Measurements from ENCODE around the gene ARSG. TPM values are rescaled to one million over a fixed set of nuclear protein-coding genes. Genes with fewer than 3 reads are reported as not detected.

ARSG gene
- total RNA-seq, 1 experiment from 2014 or later: 6.1 TPM

DNA sequence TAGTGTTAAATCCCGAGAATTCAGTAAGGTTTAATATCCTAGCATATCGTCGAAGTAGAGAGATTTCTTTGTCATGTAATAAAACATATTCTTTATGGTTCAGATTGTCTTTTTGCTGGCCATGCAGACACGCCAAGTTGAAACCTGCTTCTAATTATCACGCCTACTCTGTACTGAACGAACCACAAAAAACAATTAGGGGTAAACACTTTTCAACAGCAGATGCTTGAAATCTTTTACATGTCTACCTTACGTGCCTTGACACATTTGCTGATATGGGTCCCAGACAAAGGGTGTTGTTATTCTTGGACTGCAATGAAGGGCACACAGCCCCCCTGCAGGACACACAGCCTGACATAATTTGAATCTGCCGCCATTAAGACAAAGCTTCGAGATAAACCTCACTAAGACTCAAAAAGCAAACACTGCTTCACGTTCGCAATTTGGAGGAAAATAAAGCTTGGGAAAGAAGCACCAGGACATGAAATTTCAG is 152.7 kb downstream of the ARSG start:
- CTCF ChIA-PET: interaction anchor here (0.7 kb wide), 1 partner anchor 12 kb away, joined by 3 read pairs; no protein-coding TSS in a partner anchor
- Histone ChIP-seq H3K36me3 (ENCODE audit: control insufficient read depth, insufficient read depth, low read length) (no peaks in the 10 kb centered on the region), H3K27me3 (replicated peaks; ENCODE audit: control insufficient read depth, insufficient read depth, low read length) (no peaks in the 10 kb centered on the region), H3K9me3 (no peaks in the 10 kb centered on the region), H3K4me3 (ENCODE audit: low read depth, low read length) (no peak overlapping the region), H3K4me1 (peaks cover 14% of the 10 kb centered on the region)
- Mint-ChIP-seq H3K4me1 (ENCODE audit: low read depth, unreplicated experiment) (peaks cover 16% of the 10 kb centered on the region), H3K27me3 (ENCODE audit: insufficient read depth, unreplicated experiment) (no peaks in the 10 kb centered on the region), H3K9me3 (ENCODE audit: unreplicated experiment) (no peaks in the 10 kb centered on the region), H3K4me3 (ENCODE audit: unreplicated experiment) (no peak overlapping the region), H3K27ac (ENCODE audit: unreplicated experiment) (no peak overlapping the region), H3K36me3 (ENCODE audit: insufficient read depth, unreplicated experiment) (peaks cover 5% of the 10 kb centered on the region)
- no peak for DNase-seq
- TF ChIP-seq, protein P1, sequence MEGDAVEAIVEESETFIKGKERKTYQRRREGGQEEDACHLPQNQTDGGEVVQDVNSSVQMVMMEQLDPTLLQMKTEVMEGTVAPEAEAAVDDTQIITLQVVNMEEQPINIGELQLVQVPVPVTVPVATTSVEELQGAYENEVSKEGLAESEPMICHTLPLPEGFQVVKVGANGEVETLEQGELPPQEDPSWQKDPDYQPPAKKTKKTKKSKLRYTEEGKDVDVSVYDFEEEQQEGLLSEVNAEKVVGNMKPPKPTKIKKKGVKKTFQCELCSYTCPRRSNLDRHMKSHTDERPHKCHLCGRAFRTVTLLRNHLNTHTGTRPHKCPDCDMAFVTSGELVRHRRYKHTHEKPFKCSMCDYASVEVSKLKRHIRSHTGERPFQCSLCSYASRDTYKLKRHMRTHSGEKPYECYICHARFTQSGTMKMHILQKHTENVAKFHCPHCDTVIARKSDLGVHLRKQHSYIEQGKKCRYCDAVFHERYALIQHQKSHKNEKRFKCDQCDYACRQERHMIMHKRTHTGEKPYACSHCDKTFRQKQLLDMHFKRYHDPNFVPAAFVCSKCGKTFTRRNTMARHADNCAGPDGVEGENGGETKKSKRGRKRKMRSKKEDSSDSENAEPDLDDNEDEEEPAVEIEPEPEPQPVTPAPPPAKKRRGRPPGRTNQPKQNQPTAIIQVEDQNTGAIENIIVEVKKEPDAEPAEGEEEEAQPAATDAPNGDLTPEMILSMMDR (IDR thresholded peaks at IDR 0.05; ENCODE audit: insufficient read depth in 1 of 2, low read depth in 1 of 2, low read length in 1 of 2, severe bottlenecking in 1 of 2, unreplicated experiment in 1 of 2): no peak
- POLR2A ChIA-PET: no interaction called here
- intact Hi-C loops (cut with micrococcal nuclease; ENCODE audit: unreplicated experiment): no loop called here
- no TSS peak for BruUV-seq (replicated peaks)

DNA sequence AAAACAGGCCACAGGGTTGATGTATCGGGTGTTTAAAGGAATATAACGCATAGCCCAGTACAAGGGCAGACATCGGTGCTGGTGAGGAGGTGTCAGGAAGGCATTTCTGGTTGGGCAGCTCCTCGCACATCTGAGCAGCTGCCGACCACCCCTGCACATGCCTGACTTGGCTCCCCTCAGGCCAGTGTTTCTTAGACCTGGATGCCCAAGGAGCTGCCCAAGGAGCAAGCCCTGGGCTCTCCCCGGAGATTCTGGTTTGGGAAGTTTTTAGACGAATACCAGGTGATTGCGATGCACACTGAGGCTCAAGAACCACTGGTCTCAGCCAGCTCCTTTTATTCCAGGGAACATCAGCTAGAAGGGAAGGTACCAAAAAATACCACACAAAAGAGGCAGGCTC is 154.4 kb downstream of the ARSG start:
- Histone ChIP-seq H3K4me1 (peaks cover 14% of the 10 kb centered on the region), H3K27me3 (replicated peaks; ENCODE audit: control insufficient read depth, insufficient read depth, low read length) (no peaks in the 10 kb centered on the region), H3K4me3 (ENCODE audit: low read depth, low read length) (no peak overlapping the region), H3K36me3 (ENCODE audit: control insufficient read depth, insufficient read depth, low read length) (peaks cover 2% of the 10 kb centered on the region), H3K9me3 (no peaks in the 10 kb centered on the region)
- POLR2A ChIA-PET: interaction anchor here (0.6 kb wide), 1 partner anchor 248 kb away, joined by 4 read pairs; no protein-coding TSS in a partner anchor
- DNase-seq: no peak
- intact Hi-C loops (cut with micrococcal nuclease; ENCODE audit: unreplicated experiment): no loop called here
- TF ChIP-seq, protein P1 (IDR thresholded peaks at IDR 0.05; ENCODE audit: insufficient read depth in 1 of 2, low read depth in 1 of 2, low read length in 1 of 2, severe bottlenecking in 1 of 2, unreplicated experiment in 1 of 2): no peak
- Mint-ChIP-seq H3K9me3 (ENCODE audit: unreplicated experiment) (no peaks in the 10 kb centered on the region), H3K4me1 (ENCODE audit: low read depth, unreplicated experiment) (peaks cover 13% of the 10 kb centered on the region), H3K36me3 (ENCODE audit: insufficient read depth, unreplicated experiment) (peaks cover 14% of the 10 kb centered on the region), H3K4me3 (ENCODE audit: unreplicated experiment) (no peak overlapping the region), H3K27me3 (ENCODE audit: insufficient read depth, unreplicated experiment) (no peaks in the 10 kb centered on the region), H3K27ac (ENCODE audit: unreplicated experiment) (no peak overlapping the region)
- no TSS peak for BruUV-seq (replicated peaks)
- CTCF ChIA-PET: no interaction called here

DNA sequence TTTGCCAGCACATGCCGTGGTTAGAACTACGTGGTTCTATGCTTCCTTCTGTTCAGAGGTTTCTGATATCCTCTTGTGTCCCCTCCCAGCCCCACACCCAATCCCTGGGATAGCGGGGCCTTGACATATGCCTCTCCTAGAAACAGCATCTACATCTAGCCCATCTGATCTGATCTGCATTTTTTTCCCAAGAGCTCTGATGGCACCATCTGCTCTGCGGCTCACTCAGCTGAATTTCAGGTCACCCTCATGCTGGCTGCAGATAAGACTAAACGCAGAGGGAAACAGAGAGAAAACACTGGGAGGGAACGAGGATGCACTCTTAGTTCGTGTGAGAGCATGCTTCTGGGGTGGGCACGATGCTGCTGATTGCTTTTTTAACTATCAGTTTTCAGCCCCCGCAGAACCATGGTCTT is 155.3 kb downstream of the ARSG start:
- Histone ChIP-seq H3K4me3 (ENCODE audit: low read depth, low read length) (no peak overlapping the region), H3K36me3 (ENCODE audit: control insufficient read depth, insufficient read depth, low read length) (peaks cover 2% of the 10 kb centered on the region), H3K27me3 (replicated peaks; ENCODE audit: control insufficient read depth, insufficient read depth, low read length) (no peaks in the 10 kb centered on the region), H3K4me1 (peaks cover 15% of the 10 kb centered on the region), H3K9me3 (no peaks in the 10 kb centered on the region)
- no peak for DNase-seq
- no peaks in the 10 kb centered on the region for H3K9me3 Mint-ChIP-seq (ENCODE audit: unreplicated experiment)
- H3K27me3 Mint-ChIP-seq (ENCODE audit: insufficient read depth, unreplicated experiment): no peaks in the 10 kb centered on the region
- H3K36me3 Mint-ChIP-seq (ENCODE audit: insufficient read depth, unreplicated experiment): peaks cover 14% of the 10 kb centered on the region
- TF ChIP-seq, protein P1 (IDR thresholded peaks at IDR 0.05; ENCODE audit: insufficient read depth in 1 of 2, low read depth in 1 of 2, low read length in 1 of 2, severe bottlenecking in 1 of 2, unreplicated experiment in 1 of 2): no peak
- H3K4me1 Mint-ChIP-seq (ENCODE audit: low read depth, unreplicated experiment): peaks cover 7% of the 10 kb centered on the region
- ChIA-PET CTCF (no interaction called here), POLR2A (no interaction called here)
- intact Hi-C loops (cut with micrococcal nuclease; ENCODE audit: unreplicated experiment): no loop called here
- BruUV-seq (replicated peaks): no TSS peak
- no peak overlapping the region for H3K4me3 Mint-ChIP-seq (ENCODE audit: unreplicated experiment)
- H3K27ac Mint-ChIP-seq (ENCODE audit: unreplicated experiment): no peak overlapping the region

Data from Caco-2 (cell line).